Ovary (tissue), 3 donors: ENCODE measurements around the gene SLC24A4.

ENCODE experiments used
- CTCF ChIP-seq, 3 donors: fragments of 450-650 bp in 2 of 3; fragments of 200-600 bp in 1 of 3; IDR thresholded peaks; one replicate each; pipeline versions ENCODE4 v1.5.1 to v1.8.0; 2016 to 2022; ENCODE audit warnings: antibody characterized with exemption in 3 of 3, mild to moderate bottlenecking in 1 of 3
- POLR2A ChIP-seq: fragments of 450-650 bp; IDR thresholded peaks from one replicate; pipeline ENCODE4 v1.6.1; 2017; ENCODE audit warnings: antibody characterized with exemption, mild to moderate bottlenecking, moderate library complexity
- donor health status: DM: no; HTN: no; CAD: no.

GRCh38 chr14:92447416-92448197 lies 124.6 kb downstream of the SLC24A4 start:
- TF ChIP-seq CTCF (IDR thresholded peaks at IDR 0.05) (no peak), POLR2A (no peak)
